BLaER1 (cell line): ENCODE results near the gene CCDC32.
"Not testable (repeated sequence)": the region's sequence is repeated elsewhere in the genome, so short reads cannot be mapped to it uniquely, and the experiment has no call there.

Experiments
- H3K27ac ChIP-seq: shearing (Covaris generic); formaldehyde crosslinking; 2 replicates; pipeline ENCODE4 v1.8.1; 2022
- H3K27me3 ChIP-seq: shearing (Covaris generic); formaldehyde crosslinking; 2 replicates; pipeline ENCODE4 v1.8.1; 2022
- H3K36me3 ChIP-seq: shearing (Covaris generic); formaldehyde crosslinking; 2 replicates; pipeline ENCODE4 v1.8.1; 2022
- H3K4me1 ChIP-seq: shearing (Covaris generic); formaldehyde crosslinking; 2 replicates; pipeline ENCODE4 v1.8.1; 2022
- H3K4me2 ChIP-seq: shearing (Covaris generic); formaldehyde crosslinking; 2 replicates; pipeline ENCODE4 v1.8.1; 2022
- H3K4me3 ChIP-seq: shearing (Covaris generic); formaldehyde crosslinking; 2 replicates; pipeline ENCODE4 v1.8.1; 2022
- H3K9ac ChIP-seq: shearing (Covaris generic); formaldehyde crosslinking; 2 replicates; pipeline ENCODE4 v1.8.1; 2022
- H3K9me3 ChIP-seq: shearing (Covaris generic); formaldehyde crosslinking; 2 replicates; pipeline ENCODE4 v1.8.1; 2022
- H4K20me1 ChIP-seq: shearing (Covaris generic); formaldehyde crosslinking; 2 replicates; pipeline ENCODE4 v1.8.1; 2022
- Cebpa-rat ChIP-seq: shearing (Covaris generic); IDR thresholded peaks from 2 replicates; pipeline ENCODE4 v1.8.1; 2022

CCDC32 gene

DNA sequence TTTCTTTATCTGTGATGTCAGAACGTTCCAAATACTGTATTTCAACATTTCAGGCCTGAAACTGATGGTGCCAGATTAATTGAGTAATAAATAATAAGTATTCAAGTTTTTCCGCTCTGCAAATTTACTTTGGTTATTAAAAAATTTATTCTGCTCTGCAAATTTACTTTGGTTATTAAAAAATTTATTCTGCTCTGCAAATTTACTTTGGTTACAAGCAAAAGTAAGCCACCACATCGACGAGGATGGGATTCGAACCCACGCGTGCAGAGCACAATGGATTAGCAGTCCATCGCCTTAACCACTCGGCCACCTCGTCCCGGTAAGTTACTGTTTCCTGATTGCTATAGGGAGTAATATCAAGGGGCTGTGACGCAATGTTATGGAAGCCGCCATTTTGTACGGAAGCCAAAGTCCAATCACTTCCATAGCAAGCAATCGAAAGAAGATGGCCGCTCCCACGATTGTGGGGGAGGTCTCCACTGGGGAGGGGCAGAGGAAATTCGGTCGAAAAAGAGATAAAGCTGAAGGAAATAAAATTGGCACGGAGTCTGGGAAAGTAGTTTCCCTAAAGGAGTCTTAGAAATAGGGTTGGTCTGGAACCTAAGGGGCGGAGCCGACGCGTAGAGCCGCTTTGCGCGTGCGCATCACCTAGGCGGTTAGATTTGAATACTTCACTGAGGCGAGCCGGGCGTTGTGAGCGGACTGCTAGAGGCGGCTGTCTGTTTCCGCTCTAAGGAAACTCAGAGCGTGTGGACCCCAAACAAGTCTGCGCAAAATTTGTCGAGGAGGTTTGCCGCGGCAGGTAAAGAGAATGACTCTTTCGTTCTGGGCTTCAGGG, 29.0 kb upstream of the CCDC32 start, which contains the start of gene KNL1:
KNL1 (plus strand) TSS at position 662 of the 841 bp plus-strand sequence. CDS start 8,683 bp downstream, outside the sequence.
- Histone ChIP-seq H3K9me3 (no peaks in the 10 kb centered on the region), H3K4me1 (peaks cover 48% of the 10 kb centered on the region), H3K9ac (peak within 1 kb of the TSS; percentile 90), H3K27me3 (no peaks in the 10 kb centered on the region), H4K20me1 (no peaks in the 10 kb centered on the region), H3K4me3 (peak within 1 kb of the TSS; percentile 83), H3K27ac (peak within 1 kb of the TSS; percentile 94), H3K4me2 (peak within 1 kb of the TSS; percentile 85), H3K36me3 (peaks cover 8% of the 10 kb centered on the region)
- peak; percentile 98 for TF ChIP-seq Cebpa-rat

- Histone ChIP-seq H3K9ac (no peak overlapping the region), H3K4me1 (peaks cover 51% of the 10 kb centered on the region), H3K36me3 (peaks cover 2% of the 10 kb centered on the region; the same call in 1 of the 2 replicates), H3K9me3 (no peaks in the 10 kb centered on the region), H3K27me3 (no peaks in the 10 kb centered on the region), H3K4me2 (0 out of 2 replicates have a peak overlapping the region, but pooled peaks have one; percentile 20), H3K4me3 (no peak overlapping the region), H3K27ac (no peak overlapping the region), H4K20me1 (no peaks in the 10 kb centered on the region)
- no peak for TF ChIP-seq Cebpa-rat
Observed at GRCh38 chr15:40593165-40593564, 28.3 kb upstream of the CCDC32 start.

DNA sequence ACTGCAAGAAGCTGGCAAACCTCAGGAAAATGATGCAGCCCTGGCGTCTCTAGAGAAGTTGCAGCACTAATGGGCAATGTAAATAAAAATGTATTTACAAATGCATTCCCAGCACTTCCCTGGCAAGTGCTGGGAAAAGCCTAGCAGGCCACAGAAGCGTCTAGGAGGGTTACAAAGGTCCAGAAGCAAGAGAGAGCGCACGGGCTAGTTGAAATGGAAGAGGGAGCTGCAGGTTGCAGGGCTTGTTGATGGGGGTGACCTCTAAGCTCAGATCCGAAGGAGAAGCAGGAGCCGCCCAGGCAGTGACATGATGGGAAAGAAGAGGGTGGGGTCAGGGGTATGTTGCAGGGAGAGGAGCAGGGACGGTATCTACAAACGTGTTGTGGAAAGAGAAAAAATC, 26.5 kb upstream of the CCDC32 start:
- H3K36me3 ChIP-seq: no peaks in the 10 kb centered on the region
- no peaks in the 10 kb centered on the region for H3K9me3 ChIP-seq
- H3K4me1 ChIP-seq: peaks cover 46% of the 10 kb centered on the region
- no peak for TF ChIP-seq Cebpa-rat
- H3K9ac ChIP-seq: peak overlapping the region; percentile 21; the same call in 1 of the 2 replicates
- peak overlapping the region; percentile 65 for H3K4me3 ChIP-seq
- peak overlapping the region; percentile 76 for H3K4me2 ChIP-seq
- no peaks in the 10 kb centered on the region for H4K20me1 ChIP-seq
- H3K27me3 ChIP-seq: no peaks in the 10 kb centered on the region
- no peak overlapping the region; the same call in 1 of the 2 replicates for H3K27ac ChIP-seq

DNA sequence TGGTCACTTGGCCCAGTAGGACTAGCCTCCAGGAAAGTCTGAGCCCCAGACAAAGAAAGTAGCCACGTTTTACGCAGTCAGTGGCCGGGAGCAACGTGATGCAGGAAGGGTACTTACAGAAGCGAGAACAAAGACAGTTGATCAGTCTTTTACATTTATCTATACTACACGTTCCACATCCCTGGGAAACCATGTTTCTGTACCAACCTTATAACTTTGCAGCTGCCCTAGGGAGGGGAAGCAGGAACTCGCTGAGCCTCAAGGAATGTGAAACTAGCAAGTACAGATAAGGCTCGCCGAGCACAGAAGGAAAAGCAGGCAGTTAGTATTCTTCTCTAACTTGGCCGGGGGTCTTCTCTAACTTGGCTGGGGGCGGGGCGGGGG, 25.8 kb upstream of the CCDC32 start:
- Histone ChIP-seq H3K9ac (peak overlapping the region; percentile 69), H3K27me3 (no peaks in the 10 kb centered on the region), H3K4me1 (peaks cover 39% of the 10 kb centered on the region), H3K9me3 (no peaks in the 10 kb centered on the region), H3K36me3 (no peaks in the 10 kb centered on the region), H3K4me2 (peak overlapping the region; percentile 76), H3K4me3 (peak overlapping the region; percentile 65), H3K27ac (peak overlapping the region; percentile 73), H4K20me1 (no peaks in the 10 kb centered on the region)
- no peak for TF ChIP-seq Cebpa-rat

GRCh38 chr15:40584191-40584590, 19.3 kb upstream of the CCDC32 start:
- no peak for TF ChIP-seq Cebpa-rat
- no peak overlapping the region for H3K4me3 ChIP-seq
- peaks cover 12% of the 10 kb centered on the region; the same call in 1 of the 2 replicates for H3K9me3 ChIP-seq
- no peak overlapping the region for H3K27ac ChIP-seq
- no peak overlapping the region for H3K9ac ChIP-seq
- H3K36me3 ChIP-seq: no peaks in the 10 kb centered on the region
- no peaks in the 10 kb centered on the region for H3K27me3 ChIP-seq
- no peaks in the 10 kb centered on the region for H4K20me1 ChIP-seq
- H3K4me2 ChIP-seq: no peak overlapping the region
- H3K4me1 ChIP-seq: peaks cover 7% of the 10 kb centered on the region

DNA sequence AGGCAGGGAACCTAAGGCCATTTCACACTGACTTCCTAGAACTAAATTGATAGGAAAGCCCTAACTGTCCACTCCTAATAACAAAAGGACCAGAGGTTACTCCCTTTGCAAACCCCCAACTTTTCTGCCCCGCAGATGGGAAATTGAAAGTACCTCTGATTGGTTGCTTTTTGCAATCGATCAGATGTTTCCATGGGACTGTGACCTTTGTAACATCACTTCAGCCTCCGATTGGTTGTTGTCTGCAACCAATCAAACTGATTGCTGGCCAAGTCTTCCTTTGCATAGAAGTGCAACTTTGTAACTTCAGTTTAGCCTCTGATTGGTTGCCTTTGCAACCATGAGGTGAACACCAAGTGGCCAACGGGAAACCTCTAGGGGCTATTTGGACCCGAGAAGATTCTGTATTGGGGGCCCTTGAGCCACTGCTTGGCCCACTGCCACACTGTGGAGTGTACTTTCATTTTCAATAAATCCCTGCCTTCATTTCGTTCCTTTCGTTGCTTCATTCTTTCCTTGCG, 17.9 kb upstream of the CCDC32 start:
- no peaks in the 10 kb centered on the region for H3K27me3 ChIP-seq
- no peak overlapping the region for H3K4me2 ChIP-seq
- H3K4me3 ChIP-seq: no peak overlapping the region
- no peaks in the 10 kb centered on the region for H3K4me1 ChIP-seq
- no peak for TF ChIP-seq Cebpa-rat
- no peaks in the 10 kb centered on the region for H3K36me3 ChIP-seq
- H3K9me3 ChIP-seq: peaks cover 12% of the 10 kb centered on the region; the same call in 1 of the 2 replicates
- no peak overlapping the region for H3K27ac ChIP-seq
- no peak overlapping the region for H3K9ac ChIP-seq
- H4K20me1 ChIP-seq: no peaks in the 10 kb centered on the region

GRCh38 chr15:40581796-40582195, 17.0 kb upstream of the CCDC32 start:
- not testable (repeated sequence) for H3K9ac ChIP-seq, H3K4me2 ChIP-seq, H3K27ac ChIP-seq, H3K27me3 ChIP-seq, H4K20me1 ChIP-seq, H3K4me1 ChIP-seq, H3K4me3 ChIP-seq, H3K36me3 ChIP-seq
- H3K9me3 ChIP-seq: peaks cover 12% of the 10 kb centered on the region; the same call in 1 of the 2 replicates

- Histone ChIP-seq H4K20me1 (no peaks in the 10 kb centered on the region; the same call in 1 of the 2 replicates), H3K4me1 (no peaks in the 10 kb centered on the region), H3K9me3 (peaks cover 12% of the 10 kb centered on the region; the same call in 1 of the 2 replicates), H3K36me3 (peaks cover 20% of the 10 kb centered on the region), H3K27me3 (no peaks in the 10 kb centered on the region), H3K4me3 (no peak overlapping the region), H3K27ac (no peak overlapping the region), H3K9ac (no peak overlapping the region), H3K4me2 (no peak overlapping the region)
- no peak for TF ChIP-seq Cebpa-rat
Observed at GRCh38 chr15:40578892-40579291, 14.1 kb upstream of the CCDC32 start.

GRCh38 chr15:40576914-40577313, 12.1 kb upstream of the CCDC32 start:
- not testable (repeated sequence) for H4K20me1 ChIP-seq, H3K9ac ChIP-seq, H3K27ac ChIP-seq, H3K4me1 ChIP-seq, H3K9me3 ChIP-seq, H3K4me2 ChIP-seq, H3K27me3 ChIP-seq, H3K4me3 ChIP-seq
- H3K36me3 ChIP-seq: peaks cover 39% of the 10 kb centered on the region

DNA sequence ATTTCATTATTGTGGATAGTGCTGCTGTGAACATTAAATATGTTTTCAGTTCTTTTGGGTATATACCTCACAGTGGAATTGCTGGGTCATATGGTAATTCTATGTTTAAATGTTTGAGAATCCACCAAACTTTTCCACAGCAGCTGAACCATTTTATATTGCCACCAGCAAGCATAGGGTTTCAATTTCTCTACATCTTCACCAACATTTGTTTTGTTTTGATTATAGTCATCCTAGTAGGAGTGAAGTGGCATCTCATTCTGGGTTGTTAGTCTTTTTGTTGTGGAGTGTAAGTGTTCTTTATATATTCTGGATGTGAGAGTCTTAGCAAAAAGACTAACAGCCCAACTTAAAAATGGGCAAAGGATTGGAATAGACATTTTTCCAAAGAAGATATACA, 10.3 kb upstream of the CCDC32 start:
- peaks cover 10% of the 10 kb centered on the region for H3K4me1 ChIP-seq
- H3K27me3 ChIP-seq: no peaks in the 10 kb centered on the region
- peaks cover 6% of the 10 kb centered on the region for H4K20me1 ChIP-seq
- H3K4me3 ChIP-seq: no peak overlapping the region
- H3K36me3 ChIP-seq: peaks cover 46% of the 10 kb centered on the region
- no peak overlapping the region for H3K4me2 ChIP-seq
- no peak overlapping the region for H3K9ac ChIP-seq
- H3K27ac ChIP-seq: no peak overlapping the region
- TF ChIP-seq Cebpa-rat: no peak
- H3K9me3 ChIP-seq: no peaks in the 10 kb centered on the region
